ENCODE data around the gene CD83. TPM values are rescaled to one million over a fixed set of nuclear protein-coding genes. Genes with fewer than 3 reads are reported as not detected.

The CD83 gene
- total and polyA plus RNA-seq, 2 experiments from 2014 or later = 6.2 to 6.6 TPM

- no peaks in the 10 kb centered on the region for H3K9me2 ChIP-seq (replicated peaks; ENCODE audit: insufficient read depth)
- no peaks in the 10 kb centered on the region for H3K27me3 ChIP-seq
- H3K4me1 ChIP-seq (ENCODE audit: insufficient read depth) = no peaks in the 10 kb centered on the region
- no peak overlapping the region for H3K4me2 ChIP-seq
- no peak overlapping the region for H3K4me3 ChIP-seq
- H4K20me1 ChIP-seq (ENCODE audit: insufficient read depth, poor library complexity, severe bottlenecking) = no peaks in the 10 kb centered on the region
- DNase-seq (ENCODE audit: low spot score) = no peak
- no peaks in the 10 kb centered on the region for H3K9me3 ChIP-seq (ENCODE audit: low read depth)
- H3K36me3 ChIP-seq (replicated peaks; ENCODE audit: insufficient read depth, low read depth) = no peaks in the 10 kb centered on the region
- H3K79me2 ChIP-seq = no peaks in the 10 kb centered on the region
- no peak overlapping the region for H2AFZ ChIP-seq
- no peak overlapping the region for H3K27ac ChIP-seq
- TF ChIP-seq EZH2 (IDR thresholded peaks at IDR 0.05; ENCODE audit: borderline replicate concordance) (no peak), EZH2phosphoT487 (IDR thresholded peaks at IDR 0.05; ENCODE audit: low read depth, severe bottlenecking, unreplicated experiment) (no peak), CTCF (IDR thresholded peaks at IDR 0.05; ENCODE audit: poor library complexity) (no peak)
- 87% methylated on average over 3 of the region's 3 CpGs for WGBS (ENCODE audit: low lambda C conversion rate, missing lambda C conversion rate)
These were observed 35.7 kb downstream of the CD83 start for GRCh38 chr6:14153228-14153627.

- no peaks in the 10 kb centered on the region for H3K9me2 ChIP-seq (replicated peaks; ENCODE audit: insufficient read depth)
These were observed 41.5 kb downstream of the CD83 start for GRCh38 chr6:14159090-14159489.

DNA sequence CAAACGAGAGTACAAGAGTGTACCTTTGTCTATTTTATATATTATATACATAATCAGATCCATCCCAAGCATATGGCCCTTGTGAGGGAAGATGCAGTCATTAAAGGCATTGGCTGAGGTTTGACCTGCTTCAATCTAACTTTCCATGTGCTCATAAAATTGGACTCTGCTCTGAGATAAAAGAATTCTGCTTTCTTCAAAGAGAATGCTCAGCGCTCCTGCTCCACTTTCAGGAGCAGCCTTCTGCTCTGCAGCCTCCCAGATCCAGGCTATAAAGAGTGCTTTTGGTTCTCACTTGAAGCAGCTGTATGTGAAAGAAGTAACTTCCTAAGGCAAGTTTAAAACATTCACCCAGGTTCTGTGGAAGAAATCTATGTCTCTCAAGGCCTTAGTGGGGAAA is 45.3 kb downstream of the CD83 start:
- Histone ChIP-seq H3K4me1 (ENCODE audit: insufficient read depth) (no peaks in the 10 kb centered on the region), H3K36me3 (replicated peaks; ENCODE audit: insufficient read depth, low read depth) (no peaks in the 10 kb centered on the region), H3K4me3 (no peak overlapping the region), H3K27ac (no peak overlapping the region), H2AFZ (no peak overlapping the region), H3K27me3 (no peaks in the 10 kb centered on the region), H3K9me3 (ENCODE audit: low read depth) (no peaks in the 10 kb centered on the region), H3K4me2 (no peak overlapping the region), H3K79me2 (no peaks in the 10 kb centered on the region), H3K9me2 (replicated peaks; ENCODE audit: insufficient read depth) (no peaks in the 10 kb centered on the region), H4K20me1 (ENCODE audit: insufficient read depth, poor library complexity, severe bottlenecking) (no peaks in the 10 kb centered on the region)
- no peak for DNase-seq (ENCODE audit: low spot score)
- WGBS (ENCODE audit: low lambda C conversion rate, missing lambda C conversion rate) = 64% methylated on average over 2 of the region's 2 CpGs
- TF ChIP-seq CTCF (IDR thresholded peaks at IDR 0.05; ENCODE audit: poor library complexity) = no peak
- no peak for TF ChIP-seq EZH2phosphoT487 (IDR thresholded peaks at IDR 0.05; ENCODE audit: low read depth, severe bottlenecking, unreplicated experiment)
- TF ChIP-seq EZH2 (IDR thresholded peaks at IDR 0.05; ENCODE audit: borderline replicate concordance) = no peak

More at GRCh38 chr6:14159090-14159489, 41.5 kb downstream of the CD83 start:
- Histone ChIP-seq H3K9me3 (ENCODE audit: low read depth) (no peaks in the 10 kb centered on the region), H2AFZ (no peak overlapping the region), H3K4me2 (no peak overlapping the region), H3K27me3 (no peaks in the 10 kb centered on the region), H4K20me1 (ENCODE audit: insufficient read depth, poor library complexity, severe bottlenecking) (no peaks in the 10 kb centered on the region), H3K4me3 (no peak overlapping the region), H3K36me3 (replicated peaks; ENCODE audit: insufficient read depth, low read depth) (no peaks in the 10 kb centered on the region), H3K79me2 (no peaks in the 10 kb centered on the region), H3K27ac (no peak overlapping the region), H3K4me1 (ENCODE audit: insufficient read depth) (no peaks in the 10 kb centered on the region)
- WGBS (ENCODE audit: low lambda C conversion rate, missing lambda C conversion rate) = 84% methylated on average over 6 of the region's 6 CpGs
- TF ChIP-seq EZH2 (IDR thresholded peaks at IDR 0.05; ENCODE audit: borderline replicate concordance) (no peak), EZH2phosphoT487 (IDR thresholded peaks at IDR 0.05; ENCODE audit: low read depth, severe bottlenecking, unreplicated experiment) (no peak), CTCF (IDR thresholded peaks at IDR 0.05; ENCODE audit: poor library complexity) (no peak)
- DNase-seq (ENCODE audit: low spot score) = no peak

GRCh38 chr6:14165091-14165490 is 47.5 kb downstream of the CD83 start:
- H4K20me1 ChIP-seq (ENCODE audit: insufficient read depth, poor library complexity, severe bottlenecking) = no peaks in the 10 kb centered on the region
- H3K79me2 ChIP-seq = no peaks in the 10 kb centered on the region
- H3K27ac ChIP-seq = no peak overlapping the region
- no peaks in the 10 kb centered on the region for H3K36me3 ChIP-seq (replicated peaks; ENCODE audit: insufficient read depth, low read depth)
- no peak overlapping the region for H3K4me3 ChIP-seq
- no peaks in the 10 kb centered on the region for H3K27me3 ChIP-seq
- H3K9me2 ChIP-seq (replicated peaks; ENCODE audit: insufficient read depth) = no peaks in the 10 kb centered on the region
- no peaks in the 10 kb centered on the region for H3K4me1 ChIP-seq (ENCODE audit: insufficient read depth)
- 98% methylated on average over 2 of the region's 2 CpGs for WGBS (ENCODE audit: low lambda C conversion rate, missing lambda C conversion rate)
- no peak overlapping the region for H3K4me2 ChIP-seq
- H3K9me3 ChIP-seq (ENCODE audit: low read depth) = peaks cover 5% of the 10 kb centered on the region
- DNase-seq (ENCODE audit: low spot score) = no peak
- TF ChIP-seq EZH2 (IDR thresholded peaks at IDR 0.05; ENCODE audit: borderline replicate concordance) (no peak), CTCF (IDR thresholded peaks at IDR 0.05; ENCODE audit: poor library complexity) (no peak), EZH2phosphoT487 (IDR thresholded peaks at IDR 0.05; ENCODE audit: low read depth, severe bottlenecking, unreplicated experiment) (no peak)
- no peak overlapping the region for H2AFZ ChIP-seq

Measured in hepatocyte (in vitro differentiated cells).